ENCODE results near the gene TBC1D1. TPM values are rescaled to one million over a fixed set of nuclear protein-coding genes. Genes with fewer than 3 reads are reported as not detected.

Gene TBC1D1
- total RNA-seq, 1 donor: 66.6 TPM

DNA sequence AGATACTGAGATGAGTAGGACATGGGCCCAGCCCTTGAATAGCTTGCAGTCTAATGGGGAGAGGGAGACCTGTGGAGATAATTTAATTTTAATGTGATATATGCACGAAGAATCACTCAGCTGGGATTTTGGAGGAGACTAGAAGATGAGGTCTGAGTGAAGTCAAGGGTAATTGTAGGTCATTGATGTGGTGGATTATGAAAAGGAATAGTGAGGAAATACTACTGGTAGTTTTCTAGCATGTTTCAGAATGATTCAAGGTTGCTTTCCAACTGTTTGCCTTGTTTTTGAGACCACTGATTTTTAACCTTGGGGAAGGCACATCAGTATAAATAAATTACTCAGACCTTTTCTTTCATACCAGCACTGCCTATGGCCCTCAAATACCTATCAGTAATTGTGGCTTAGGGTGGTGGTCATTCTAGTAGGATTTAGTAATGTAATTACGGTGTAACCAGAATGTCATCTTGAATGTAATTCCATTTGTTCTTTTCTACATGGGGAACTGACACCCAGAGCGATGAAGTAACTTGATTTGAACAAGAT lies 94.9 kb downstream of the TBC1D1 start:
- peaks cover 91% of the 10 kb centered on the region for H3K79me2 ChIP-seq (ENCODE audit: insufficient read depth, low read length)
- TF ChIP-seq, protein P1, sequence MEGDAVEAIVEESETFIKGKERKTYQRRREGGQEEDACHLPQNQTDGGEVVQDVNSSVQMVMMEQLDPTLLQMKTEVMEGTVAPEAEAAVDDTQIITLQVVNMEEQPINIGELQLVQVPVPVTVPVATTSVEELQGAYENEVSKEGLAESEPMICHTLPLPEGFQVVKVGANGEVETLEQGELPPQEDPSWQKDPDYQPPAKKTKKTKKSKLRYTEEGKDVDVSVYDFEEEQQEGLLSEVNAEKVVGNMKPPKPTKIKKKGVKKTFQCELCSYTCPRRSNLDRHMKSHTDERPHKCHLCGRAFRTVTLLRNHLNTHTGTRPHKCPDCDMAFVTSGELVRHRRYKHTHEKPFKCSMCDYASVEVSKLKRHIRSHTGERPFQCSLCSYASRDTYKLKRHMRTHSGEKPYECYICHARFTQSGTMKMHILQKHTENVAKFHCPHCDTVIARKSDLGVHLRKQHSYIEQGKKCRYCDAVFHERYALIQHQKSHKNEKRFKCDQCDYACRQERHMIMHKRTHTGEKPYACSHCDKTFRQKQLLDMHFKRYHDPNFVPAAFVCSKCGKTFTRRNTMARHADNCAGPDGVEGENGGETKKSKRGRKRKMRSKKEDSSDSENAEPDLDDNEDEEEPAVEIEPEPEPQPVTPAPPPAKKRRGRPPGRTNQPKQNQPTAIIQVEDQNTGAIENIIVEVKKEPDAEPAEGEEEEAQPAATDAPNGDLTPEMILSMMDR (IDR thresholded peaks at IDR 0.05; ENCODE audit: extremely low read depth, low read depth, low read length): no peak
- H3K36me3 ChIP-seq (ENCODE audit: insufficient read depth, low read length): no peaks in the 10 kb centered on the region
- no peak for DNase-seq (ENCODE audit: insufficient read length, low spot score, missing footprints)
- no peak overlapping the region for H3K4me3 ChIP-seq (ENCODE audit: insufficient read depth, low read length)
- H3K27me3 ChIP-seq (ENCODE audit: insufficient read depth, low read length): no peaks in the 10 kb centered on the region
- peaks cover 2% of the 10 kb centered on the region for H4K20me1 ChIP-seq (ENCODE audit: insufficient read depth, low read length)
- H3K4me2 ChIP-seq (ENCODE audit: insufficient read depth, low read length): no peak overlapping the region
- peaks cover 17% of the 10 kb centered on the region for H3K4me1 ChIP-seq (ENCODE audit: insufficient read depth, low read length)
- no peak overlapping the region for H2AFZ ChIP-seq (ENCODE audit: low read length)
- no peak overlapping the region for H3K27ac ChIP-seq (ENCODE audit: low read depth, low read length)
- H3K9me3 ChIP-seq (ENCODE audit: low read depth, low read length): no peaks in the 10 kb centered on the region

DNA sequence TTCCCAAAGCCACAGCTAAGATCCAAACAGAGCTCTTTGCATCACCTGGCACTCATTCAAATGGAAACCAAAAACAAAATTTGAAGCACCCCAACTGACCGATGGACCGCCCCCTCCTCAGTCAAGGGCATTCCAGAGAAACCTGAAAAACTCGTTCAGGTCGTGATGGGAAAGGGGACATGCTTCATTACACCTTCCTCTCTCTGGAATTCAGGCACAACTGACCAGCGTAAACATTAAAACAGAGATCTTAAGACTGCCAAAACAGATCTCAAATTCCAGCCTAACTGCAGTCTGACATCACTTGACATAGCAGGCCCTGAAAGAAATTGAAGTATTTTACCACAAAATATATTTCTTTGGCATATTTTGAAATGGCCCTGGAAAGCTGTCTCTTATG lies 97.8 kb downstream of the TBC1D1 start:
- H3K27me3 ChIP-seq (ENCODE audit: insufficient read depth, low read length): no peaks in the 10 kb centered on the region
- H2AFZ ChIP-seq (ENCODE audit: low read length): no peak overlapping the region
- DNase-seq (ENCODE audit: insufficient read length, low spot score, missing footprints): no peak
- no peak overlapping the region for H3K4me3 ChIP-seq (ENCODE audit: insufficient read depth, low read length)
- H3K79me2 ChIP-seq (ENCODE audit: insufficient read depth, low read length): peaks cover 85% of the 10 kb centered on the region
- H4K20me1 ChIP-seq (ENCODE audit: insufficient read depth, low read length): peaks cover 3% of the 10 kb centered on the region
- H3K27ac ChIP-seq (ENCODE audit: low read depth, low read length): no peak overlapping the region
- no peaks in the 10 kb centered on the region for H3K36me3 ChIP-seq (ENCODE audit: insufficient read depth, low read length)
- H3K4me2 ChIP-seq (ENCODE audit: insufficient read depth, low read length): no peak overlapping the region
- no peaks in the 10 kb centered on the region for H3K9me3 ChIP-seq (ENCODE audit: low read depth, low read length)
- H3K4me1 ChIP-seq (ENCODE audit: insufficient read depth, low read length): no peaks in the 10 kb centered on the region
- TF ChIP-seq, protein P1 (IDR thresholded peaks at IDR 0.05; ENCODE audit: extremely low read depth, low read depth, low read length): no peak

DNA sequence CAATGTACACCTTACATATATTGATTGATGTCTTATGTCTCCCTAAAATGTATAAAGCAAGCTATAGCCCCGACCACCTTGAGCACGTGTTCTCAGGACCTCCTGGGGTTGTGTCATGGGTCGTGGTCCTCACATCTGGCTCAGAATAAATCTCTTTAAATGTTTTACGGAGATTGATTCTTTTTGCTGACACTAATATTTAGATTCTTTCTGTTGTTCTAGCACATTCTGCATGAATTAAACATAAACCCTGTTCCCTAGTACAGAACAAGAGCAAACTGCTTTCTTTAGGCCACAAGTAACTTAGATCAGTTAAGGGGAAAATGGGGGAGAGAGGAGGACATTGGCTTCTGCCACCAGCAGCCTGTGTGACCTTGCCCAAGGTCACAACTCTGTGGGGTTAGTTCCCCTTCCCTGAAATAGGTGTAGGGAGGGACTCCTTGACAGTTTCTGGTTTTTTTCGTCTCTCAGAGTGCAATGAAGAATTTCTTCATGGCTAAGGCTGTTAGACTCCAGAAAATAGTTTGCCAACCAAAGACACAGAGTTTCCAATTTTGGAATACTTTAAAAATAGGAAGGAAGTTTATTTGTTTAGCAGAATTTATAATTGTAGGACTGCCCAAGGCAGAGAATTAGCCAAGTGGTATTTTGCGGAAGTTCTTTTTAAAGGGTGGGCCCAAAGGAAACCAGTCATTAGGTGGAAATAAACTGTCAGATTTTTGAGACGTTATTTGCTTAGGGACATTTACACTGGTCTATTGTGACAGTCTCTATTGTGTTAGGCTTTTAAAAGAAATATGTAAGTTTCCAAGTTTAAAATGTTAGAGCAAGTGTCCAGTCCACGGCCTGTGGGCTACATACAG lies 98.7 kb downstream of the TBC1D1 start:
- TF ChIP-seq, protein P1 (IDR thresholded peaks at IDR 0.05; ENCODE audit: extremely low read depth, low read depth, low read length): no peak
- Histone ChIP-seq H3K4me3 (ENCODE audit: insufficient read depth, low read length) (no peak overlapping the region), H3K9me3 (ENCODE audit: low read depth, low read length) (no peaks in the 10 kb centered on the region), H3K36me3 (ENCODE audit: insufficient read depth, low read length) (no peaks in the 10 kb centered on the region), H4K20me1 (ENCODE audit: insufficient read depth, low read length) (peaks cover 3% of the 10 kb centered on the region), H3K79me2 (ENCODE audit: insufficient read depth, low read length) (peaks cover 82% of the 10 kb centered on the region), H2AFZ (ENCODE audit: low read length) (no peak overlapping the region), H3K27me3 (ENCODE audit: insufficient read depth, low read length) (no peaks in the 10 kb centered on the region), H3K27ac (ENCODE audit: low read depth, low read length) (no peak overlapping the region), H3K4me2 (ENCODE audit: insufficient read depth, low read length) (no peak overlapping the region), H3K4me1 (ENCODE audit: insufficient read depth, low read length) (no peaks in the 10 kb centered on the region)
- no peak for DNase-seq (ENCODE audit: insufficient read length, low spot score, missing footprints)

DNA sequence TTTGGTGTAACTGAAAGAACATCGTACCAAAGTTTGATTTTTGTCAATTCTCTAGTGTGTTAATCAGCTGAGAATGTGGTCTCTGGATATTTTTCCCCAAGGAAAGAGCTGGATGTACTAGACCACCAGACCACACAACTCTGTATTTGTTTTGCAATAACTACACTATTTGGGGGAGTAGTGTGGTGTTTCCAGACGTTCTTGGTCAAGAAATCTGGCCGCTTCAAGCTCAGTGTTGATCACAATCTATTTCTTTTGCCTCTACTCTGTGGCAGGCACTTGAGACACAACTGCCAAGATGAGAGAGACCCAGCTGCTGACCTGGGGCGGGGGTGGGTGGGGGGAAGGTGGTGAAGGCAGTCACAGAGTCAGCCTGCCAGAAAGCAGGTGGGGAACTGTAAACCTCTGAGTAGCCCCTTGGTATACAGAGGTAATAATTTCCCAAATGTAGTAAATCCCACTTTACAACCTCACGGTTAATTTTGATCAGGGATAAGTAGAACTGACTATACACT lies 99.9 kb downstream of the TBC1D1 start:
- no peaks in the 10 kb centered on the region for H3K36me3 ChIP-seq (ENCODE audit: insufficient read depth, low read length)
- peaks cover 82% of the 10 kb centered on the region for H3K79me2 ChIP-seq (ENCODE audit: insufficient read depth, low read length)
- no peak overlapping the region for H2AFZ ChIP-seq (ENCODE audit: low read length)
- TF ChIP-seq, protein P1 (IDR thresholded peaks at IDR 0.05; ENCODE audit: extremely low read depth, low read depth, low read length): no peak
- no peak overlapping the region for H3K4me3 ChIP-seq (ENCODE audit: insufficient read depth, low read length)
- H3K27me3 ChIP-seq (ENCODE audit: insufficient read depth, low read length): no peaks in the 10 kb centered on the region
- peaks cover 4% of the 10 kb centered on the region for H4K20me1 ChIP-seq (ENCODE audit: insufficient read depth, low read length)
- DNase-seq (ENCODE audit: insufficient read length, low spot score, missing footprints): no peak
- H3K4me1 ChIP-seq (ENCODE audit: insufficient read depth, low read length): no peaks in the 10 kb centered on the region
- H3K4me2 ChIP-seq (ENCODE audit: insufficient read depth, low read length): no peak overlapping the region
- no peak overlapping the region for H3K27ac ChIP-seq (ENCODE audit: low read depth, low read length)
- no peaks in the 10 kb centered on the region for H3K9me3 ChIP-seq (ENCODE audit: low read depth, low read length)

Measured in osteoblast (primary cell).